Activated CD4-positive, alpha-beta T cell treated with anti-CD3 and anti-CD28 coated beads, Interleukin-2, amount 50 U/mL, for 1 hour (primary cell): ENCODE data around the gene MED13L.

Experiments used
- DNase-seq: peaks from one replicate; pipeline ENCODE4 v3.0.0-alpha.2; 2020

The MED13L gene

GRCh38 chr12:116274551-116275375 lies 2.7 kb downstream of the MED13L start:
- DNase-seq, result no peak

- DNase-seq, result no peak
Measured at GRCh38 chr12:116273813-116274550, 3.5 kb downstream of the MED13L start.

- DNase-seq, result no peak
Measured at GRCh38 chr12:116267948-116268347, 9.5 kb downstream of the MED13L start.

- DNase-seq, result no peak
Measured at GRCh38 chr12:116266631-116267349, 10.7 kb downstream of the MED13L start.

- DNase-seq, result no peak
Measured at GRCh38 chr12:116266168-116266601, 11.3 kb downstream of the MED13L start.

- no peak for DNase-seq
Measured at GRCh38 chr12:116265351-116266147, 11.9 kb downstream of the MED13L start.

GRCh38 chr12:116264525-116265070 lies 12.9 kb downstream of the MED13L start:
- DNase-seq, result no peak

GRCh38 chr12:116263844-116264243 lies 13.6 kb downstream of the MED13L start:
- DNase-seq, result no peak

- DNase-seq, result no peak
Measured at GRCh38 chr12:116263431-116263830, 14.1 kb downstream of the MED13L start.

- DNase-seq, result no peak
Measured at GRCh38 chr12:116262741-116263140, 14.8 kb downstream of the MED13L start.

- no peak for DNase-seq
Measured at GRCh38 chr12:116261525-116262100, 15.9 kb downstream of the MED13L start.

GRCh38 chr12:116259800-116260577 lies 17.5 kb downstream of the MED13L start:
- no peak for DNase-seq

GRCh38 chr12:116257826-116258225 lies 19.7 kb downstream of the MED13L start:
- no peak for DNase-seq

- no peak for DNase-seq
Measured at GRCh38 chr12:116257215-116257614, 20.3 kb downstream of the MED13L start.

GRCh38 chr12:116249938-116250337 lies 27.6 kb downstream of the MED13L start:
- no peak for DNase-seq

GRCh38 chr12:116248930-116249329 lies 28.6 kb downstream of the MED13L start:
- DNase-seq, result no peak

- DNase-seq, result no peak
Measured at GRCh38 chr12:116248433-116248832, 29.1 kb downstream of the MED13L start.

GRCh38 chr12:116247377-116247776 lies 30.1 kb downstream of the MED13L start:
- DNase-seq, result no peak

GRCh38 chr12:116246490-116247179 lies 30.9 kb downstream of the MED13L start:
- DNase-seq, result no peak

GRCh38 chr12:116245189-116245588 lies 32.3 kb downstream of the MED13L start:
- no peak for DNase-seq
